GM10266 (cell line): ENCODE data around the gene PTPRN2.

Source experiments
- DNase-seq: peaks from one replicate; pipeline ENCODE4 v3.0.0; 2012; ENCODE audit errors: extremely low spot score
- TF ChIP-seq, protein P1 (sequence below): IDR thresholded peaks from 2 replicates; pipeline ENCODE4 v1.5.1; 2012; ENCODE audit warnings: mild to moderate bottlenecking, low read depth; ENCODE audit not compliant: control insufficient read depth, insufficient read depth; ENCODE audit errors: missing control alignments

PTPRN2 gene

DNA sequence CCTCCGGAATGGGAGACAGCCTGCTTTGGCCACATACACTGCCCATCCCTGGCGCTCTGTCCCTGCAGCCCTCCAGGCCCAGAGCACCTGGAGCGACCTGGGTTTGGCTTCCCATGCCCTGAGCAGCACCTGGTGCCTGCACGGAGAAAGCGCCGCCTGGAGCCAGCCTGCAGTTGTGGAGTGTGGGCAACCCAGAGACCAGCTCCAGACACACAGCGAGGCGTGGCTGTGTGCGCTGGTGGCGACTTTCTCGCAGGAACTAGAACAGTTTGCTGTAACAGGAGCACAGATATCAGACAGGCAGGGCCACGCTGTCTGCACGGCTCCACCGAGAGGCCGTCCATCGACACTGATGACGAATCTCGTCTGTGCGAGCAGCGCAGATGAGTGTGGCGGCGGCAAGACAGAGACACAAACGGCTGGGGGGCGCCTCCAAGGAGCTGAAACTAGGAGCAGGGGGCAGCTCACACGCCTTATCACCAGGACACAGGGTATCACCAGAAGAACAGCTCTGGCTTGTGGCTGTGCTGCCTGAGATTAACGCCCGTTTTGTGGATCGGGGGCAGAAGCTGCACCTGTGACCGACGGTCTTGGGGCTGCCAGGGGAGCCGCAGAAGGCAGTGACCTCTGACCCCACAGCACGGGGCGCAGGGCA is 975.5 kb downstream of the PTPRN2 start:
- TF ChIP-seq, protein P1, sequence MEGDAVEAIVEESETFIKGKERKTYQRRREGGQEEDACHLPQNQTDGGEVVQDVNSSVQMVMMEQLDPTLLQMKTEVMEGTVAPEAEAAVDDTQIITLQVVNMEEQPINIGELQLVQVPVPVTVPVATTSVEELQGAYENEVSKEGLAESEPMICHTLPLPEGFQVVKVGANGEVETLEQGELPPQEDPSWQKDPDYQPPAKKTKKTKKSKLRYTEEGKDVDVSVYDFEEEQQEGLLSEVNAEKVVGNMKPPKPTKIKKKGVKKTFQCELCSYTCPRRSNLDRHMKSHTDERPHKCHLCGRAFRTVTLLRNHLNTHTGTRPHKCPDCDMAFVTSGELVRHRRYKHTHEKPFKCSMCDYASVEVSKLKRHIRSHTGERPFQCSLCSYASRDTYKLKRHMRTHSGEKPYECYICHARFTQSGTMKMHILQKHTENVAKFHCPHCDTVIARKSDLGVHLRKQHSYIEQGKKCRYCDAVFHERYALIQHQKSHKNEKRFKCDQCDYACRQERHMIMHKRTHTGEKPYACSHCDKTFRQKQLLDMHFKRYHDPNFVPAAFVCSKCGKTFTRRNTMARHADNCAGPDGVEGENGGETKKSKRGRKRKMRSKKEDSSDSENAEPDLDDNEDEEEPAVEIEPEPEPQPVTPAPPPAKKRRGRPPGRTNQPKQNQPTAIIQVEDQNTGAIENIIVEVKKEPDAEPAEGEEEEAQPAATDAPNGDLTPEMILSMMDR = no peak
- DNase-seq = no peak

DNA sequence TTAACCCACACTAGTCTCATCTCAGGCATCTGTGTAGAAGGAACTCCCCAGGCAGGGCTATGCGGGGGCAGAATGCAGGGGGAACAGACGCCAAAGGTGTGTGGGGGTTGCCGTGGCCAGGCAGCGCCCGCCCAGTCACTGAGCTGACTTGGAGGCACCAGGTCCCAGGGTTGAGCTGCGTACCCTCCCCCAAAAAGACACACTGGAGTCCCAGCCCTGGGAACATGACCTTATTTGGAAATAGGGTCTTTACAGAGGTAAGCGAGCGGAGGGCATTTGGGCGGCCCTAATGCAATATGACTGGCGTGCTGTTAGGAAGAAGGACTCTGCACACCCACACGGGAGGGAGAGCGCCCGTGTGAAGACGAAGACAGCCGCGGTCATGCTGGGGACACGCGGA is 976.3 kb downstream of the PTPRN2 start:
- no peak for DNase-seq
- TF ChIP-seq, protein P1 = no peak

DNA sequence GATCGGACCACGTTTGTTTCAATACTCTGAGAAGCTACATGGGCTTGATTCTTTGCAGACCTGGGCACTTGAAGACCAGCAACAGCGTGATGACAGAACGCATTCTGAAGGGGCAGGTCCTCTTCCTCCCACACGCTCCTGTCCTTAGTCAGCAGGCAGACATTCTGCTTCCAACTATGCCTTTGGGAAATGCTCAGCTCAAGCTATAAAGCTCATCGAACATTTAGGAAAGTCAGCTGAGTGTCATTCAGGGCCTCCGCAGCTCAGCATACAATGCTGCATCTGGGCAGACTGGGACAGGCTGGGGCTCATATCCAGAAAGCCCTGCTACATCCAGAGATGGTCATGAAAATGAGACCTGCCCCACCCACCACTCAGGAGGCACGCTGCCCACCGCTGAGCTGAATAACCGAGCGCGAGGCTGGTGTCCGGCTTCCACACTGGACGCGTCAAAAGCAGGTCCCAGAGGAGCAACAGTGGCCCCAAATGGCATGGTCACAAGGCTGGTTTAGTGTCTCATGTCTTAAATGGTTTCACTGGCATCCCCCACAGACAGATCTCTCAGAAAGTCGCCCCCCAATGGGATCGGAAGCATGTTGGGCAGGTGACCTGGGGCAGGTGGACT is 976.8 kb downstream of the PTPRN2 start:
- no peak for DNase-seq

DNA sequence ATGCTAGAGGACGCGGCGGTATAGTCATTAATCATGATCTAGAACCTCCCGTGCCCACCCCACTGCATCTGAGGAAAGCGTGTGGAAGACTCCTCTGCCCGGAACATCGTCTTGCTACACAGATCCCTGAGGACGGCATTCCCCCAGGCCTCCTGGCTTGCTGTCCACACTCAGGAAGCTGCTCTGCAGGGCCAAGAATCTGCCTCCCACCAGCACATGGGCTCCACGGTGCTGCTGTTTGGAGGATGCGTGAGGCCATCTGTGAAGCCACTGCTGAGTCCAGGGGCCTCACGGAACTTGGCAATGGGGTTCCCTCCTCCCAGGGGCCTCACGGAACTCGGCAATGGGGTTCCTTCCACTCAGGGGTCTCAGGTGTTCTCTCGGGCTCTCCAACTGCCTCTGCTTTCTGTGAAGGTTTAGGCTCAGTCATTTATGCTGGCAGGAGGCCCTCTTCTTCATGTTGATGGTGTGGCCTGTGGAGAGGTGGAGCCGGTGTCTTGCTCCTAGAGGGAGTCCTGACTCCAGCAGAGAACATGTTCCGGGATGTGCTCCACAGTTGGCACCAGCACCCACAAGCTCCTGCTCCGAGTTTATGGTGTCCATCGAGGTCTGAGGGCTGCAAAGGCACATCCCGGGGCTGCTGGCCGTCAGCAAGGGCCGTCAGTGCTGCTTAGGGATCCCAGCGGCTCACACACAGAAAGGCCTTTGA is 977.5 kb downstream of the PTPRN2 start:
- no peak for DNase-seq
- TF ChIP-seq, protein P1 = no peak

More for the DNA sequence above, 976.8 kb downstream of the PTPRN2 start:
- TF ChIP-seq, protein P1 = no peak

DNA sequence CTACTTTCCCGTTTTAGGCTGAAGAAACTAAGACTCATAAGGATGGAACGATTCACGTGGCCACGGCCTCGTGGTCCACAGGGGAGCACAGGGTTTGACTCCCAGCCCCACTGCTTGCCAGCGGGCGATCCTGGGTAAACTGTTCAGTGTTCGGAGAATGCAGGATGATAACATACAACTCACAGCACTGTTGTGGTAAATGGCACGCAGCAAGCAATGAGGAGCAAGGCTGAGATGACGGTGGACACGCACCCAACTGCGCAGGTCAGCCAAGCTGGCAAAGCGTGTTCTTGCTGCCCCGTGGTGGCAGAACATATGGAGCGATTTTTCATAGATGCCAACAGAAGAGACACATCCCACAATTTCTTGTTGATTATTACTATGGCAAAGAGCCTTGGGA is 978.1 kb downstream of the PTPRN2 start:
- no peak for DNase-seq
- TF ChIP-seq, protein P1 = no peak

DNA sequence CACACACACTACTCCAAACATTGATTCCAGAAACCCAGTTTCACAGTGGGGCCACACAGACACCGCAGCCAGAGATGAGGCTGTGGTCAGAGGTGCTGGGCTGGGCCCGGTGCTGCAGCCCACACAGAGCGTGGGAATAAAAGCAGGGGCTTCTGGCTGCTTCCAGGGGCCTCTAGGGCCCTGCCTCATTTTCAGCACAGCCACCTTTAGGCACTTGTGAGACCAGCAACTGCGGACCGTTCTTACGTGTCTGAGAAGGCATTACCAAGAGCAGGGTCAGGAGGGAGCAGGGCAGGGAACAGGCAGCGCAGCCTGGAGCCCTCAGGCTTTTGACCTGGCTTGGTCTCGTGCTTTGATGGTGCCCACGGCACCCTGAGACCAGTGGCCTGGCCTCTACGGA is 980.4 kb downstream of the PTPRN2 start:
- DNase-seq = no peak
- TF ChIP-seq, protein P1 = no peak

DNA sequence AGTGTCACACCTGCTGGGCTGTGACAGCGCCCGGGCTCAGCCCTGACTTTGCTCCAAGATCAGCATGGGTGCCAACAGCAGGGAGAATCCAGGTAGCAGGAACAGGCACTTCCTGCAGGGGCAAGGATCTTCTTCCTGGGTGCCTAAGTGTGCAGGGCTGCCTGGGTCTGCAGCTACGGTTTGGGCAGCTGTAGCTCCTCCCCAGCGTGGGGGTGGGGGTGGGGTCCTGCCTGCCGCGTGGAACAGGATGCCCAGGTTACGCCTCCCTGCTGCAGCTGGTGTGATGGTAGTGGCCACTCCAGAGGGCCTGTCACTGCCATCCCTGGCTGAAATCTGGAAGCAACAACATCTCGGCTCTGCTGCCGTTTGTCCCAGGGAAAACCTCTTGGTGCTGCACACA is 981.5 kb downstream of the PTPRN2 start:
- TF ChIP-seq, protein P1 = no peak
- DNase-seq = no peak
